H1 (cell line): Measurements from ENCODE around the gene GAS7. TPM values are rescaled to one million over a fixed set of nuclear protein-coding genes. Genes with fewer than 3 reads are reported as not detected.

Experiments used
- CTCF ChIA-PET: fragments of 300-600 bp; sonication (Branson Sonifier 250); formaldehyde crosslinking; loops from one replicate; lab custom pipeline; 2021; ENCODE audit not compliant: partially characterized antibody; lab: Charles Lee
- POLR2A ChIA-PET: fragments of 300-600 bp; sonication (Branson Sonifier 250); formaldehyde crosslinking; loops from one replicate; lab custom pipeline; 2021; ENCODE audit warnings: inconsistent platforms; ENCODE audit not compliant: partially characterized antibody; lab: Charles Lee
- DNase-seq, 2 experiments: peaks; one replicate each; pipeline versions ENCODE4 v3.0.0 to v3.0.0-alpha.2; 2010 to 2022; ENCODE audit warnings: low spot score in 2 of 2, low read depth in 1 of 2, mixed read lengths in 1 of 2
- FAIRE-seq: peaks from 2 replicates; lab custom pipeline; 2011; peaks lifted over from hg19 to GRCh38; lab: Jason Lieb, UNC
- H2AFZ ChIP-seq: 2 replicates; pipeline ENCODE4 v1.8.1; 2012; ENCODE audit warnings: low read length, inconsistent platforms
- H2AK5ac ChIP-seq: 2 replicates; pipeline ENCODE4 v1.6.1; 2013; ENCODE audit warnings: low read depth, low read length
- H2BK120ac ChIP-seq: replicated peaks from 2 replicates; pipeline ENCODE3; 2013; ENCODE audit warnings: low read depth, low read length, inconsistent platforms
- H2BK12ac ChIP-seq: 2 replicates; pipeline ENCODE4 v1.6.1; 2013; ENCODE audit warnings: low read depth, low read length
- H2BK15ac ChIP-seq: 2 replicates; pipeline ENCODE4 v1.6.1; 2013; ENCODE audit warnings: low read length
- H2BK20ac ChIP-seq: 2 replicates; pipeline ENCODE4 v1.6.1; 2013; ENCODE audit warnings: low read length
- H2BK5ac ChIP-seq: 2 replicates; pipeline ENCODE4 v1.6.1; 2013; ENCODE audit warnings: low read depth, low read length
- H3K14ac ChIP-seq: 2 replicates; pipeline ENCODE4 v1.6.1; 2013; ENCODE audit warnings: inconsistent platforms; ENCODE audit not compliant: insufficient read length
- H3K18ac ChIP-seq: 2 replicates; pipeline ENCODE4 v1.6.1; 2013; ENCODE audit warnings: low read length; ENCODE audit errors: extremely low read depth
- H3K23ac ChIP-seq: 2 replicates; pipeline ENCODE4 v1.6.1; 2013; ENCODE audit warnings: inconsistent platforms; ENCODE audit not compliant: insufficient read length
- H3K23me2 ChIP-seq: 2 replicates; pipeline ENCODE4 v1.6.1; 2013; ENCODE audit warnings: low read depth, low read length
- H3K27ac ChIP-seq: 2 replicates; pipeline ENCODE4 v1.6.1; 2011; ENCODE audit warnings: low read depth, low read length, inconsistent platforms
- H3K27me3 ChIP-seq, 4 experiments: replicated peaks in 1 of 4; 1 replicate in 1 of 4; 2 replicates in 3 of 4; pipeline versions ENCODE4 v1.6.1 to v1.8.1; 2011 to 2013; ENCODE audit warnings: low read length in 3 of 4, mild to moderate bottlenecking in 3 of 4, inconsistent platforms in 2 of 4, mixed read lengths in 2 of 4, moderate library complexity in 1 of 4; ENCODE audit not compliant: control insufficient read depth in 3 of 4, insufficient read depth in 3 of 4; ENCODE audit errors: extremely low read depth in 1 of 4
- H3K36me3 ChIP-seq, 4 experiments: 2 replicates each; pipeline versions ENCODE4 v1.6.1 to v1.8.1; 2011 to 2013; ENCODE audit warnings: mild to moderate bottlenecking in 4 of 4, low read length in 3 of 4, moderate library complexity in 2 of 4, control low read depth in 1 of 4, inconsistent platforms in 1 of 4; ENCODE audit not compliant: insufficient read depth in 4 of 4, control insufficient read depth in 2 of 4
- H3K4ac ChIP-seq: replicated peaks from 2 replicates; pipeline ENCODE3; 2013; ENCODE audit warnings: low read length, low read depth, mixed read lengths, inconsistent platforms; ENCODE audit not compliant: insufficient read length
- H3K4me1 ChIP-seq, 4 experiments: replicated peaks in 1 of 4; 1 replicate in 1 of 4; 2 replicates in 3 of 4; pipeline versions ENCODE4 v1.6.1 to v1.8.1; 2011 to 2013; ENCODE audit warnings: low read length in 3 of 4, inconsistent platforms in 2 of 4, mixed read lengths in 1 of 4; ENCODE audit not compliant: insufficient read depth in 4 of 4, control insufficient read depth in 3 of 4
- H3K4me2 ChIP-seq, 2 experiments: 2 replicates each; pipeline versions ENCODE4 v1.6.1 to v1.8.1; 2011 to 2013; ENCODE audit warnings: low read depth in 2 of 2, low read length in 2 of 2, control low read depth in 1 of 2, inconsistent platforms in 1 of 2, mild to moderate bottlenecking in 1 of 2; ENCODE audit not compliant: insufficient read depth in 1 of 2
- H3K4me3 ChIP-seq, 4 experiments: fragments of 200-600, 300-600 bp in 1 of 4; sonication (generic), shearing (Covaris generic), sonication (Bioruptor Twin) in 1 of 4; 2 replicates each; pipeline versions ENCODE4 v1.5.1 to v1.8.1; 2011 to 2016; ENCODE audit warnings: low read length in 4 of 4, low read depth in 3 of 4, control low read depth in 2 of 4, inconsistent platforms in 2 of 4, mild to moderate bottlenecking in 2 of 4, mixed read lengths in 1 of 4, moderate library complexity in 1 of 4; ENCODE audit not compliant: insufficient read depth in 2 of 4; ENCODE audit errors: extremely low read depth in 1 of 4
- H3K56ac ChIP-seq: replicated peaks from 2 replicates; pipeline ENCODE3; 2013; ENCODE audit warnings: low read depth, mild to moderate bottlenecking, mixed read lengths, low read length, inconsistent platforms; ENCODE audit not compliant: insufficient read length
- H3K79me1 ChIP-seq: 2 replicates; pipeline ENCODE4 v1.6.1; 2013; ENCODE audit warnings: low read depth, low read length, control low read depth
- H3K79me2 ChIP-seq, 2 experiments: 2 replicates each; pipeline versions ENCODE4 v1.6.1 to v1.8.1; 2012 to 2013; ENCODE audit warnings: low read length in 2 of 2, mild to moderate bottlenecking in 2 of 2, inconsistent platforms in 1 of 2; ENCODE audit not compliant: insufficient read depth in 2 of 2, control insufficient read depth in 1 of 2
- H3K9ac ChIP-seq, 4 experiments: replicated peaks in 1 of 4; 1 replicate in 1 of 4; 2 replicates in 3 of 4; pipeline versions ENCODE4 v1.6.1 to v1.8.1; 2011 to 2013; ENCODE audit warnings: low read depth in 3 of 4, low read length in 3 of 4, control low read depth in 2 of 4, mild to moderate bottlenecking in 2 of 4, moderate library complexity in 2 of 4, inconsistent platforms in 1 of 4; ENCODE audit errors: extremely low read depth in 1 of 4
- H3K9me3 ChIP-seq, 2 experiments: 2 replicates each; pipeline versions ENCODE4 v1.6.1 to v1.8.1; 2012 to 2013; ENCODE audit warnings: mild to moderate bottlenecking in 2 of 2, moderate library complexity in 2 of 2, control low read depth in 1 of 2, inconsistent platforms in 1 of 2, low read depth in 1 of 2, low read length in 1 of 2, mixed read lengths in 1 of 2; ENCODE audit not compliant: insufficient read depth in 2 of 2
- H4K20me1 ChIP-seq, 2 experiments: replicated peaks in 1 of 2; 2 replicates each; pipeline versions ENCODE3 to v1.8.1; 2011 to 2013; ENCODE audit warnings: inconsistent platforms in 2 of 2, low read length in 2 of 2, mild to moderate bottlenecking in 1 of 2; ENCODE audit not compliant: insufficient read depth in 2 of 2, control insufficient read depth in 1 of 2
- H4K5ac ChIP-seq: 2 replicates; pipeline ENCODE4 v1.6.1; 2013; ENCODE audit warnings: low read length, low read depth, mixed read lengths, inconsistent platforms; ENCODE audit not compliant: insufficient read length
- H4K8ac ChIP-seq: 2 replicates; pipeline ENCODE4 v1.8.0; 2013; ENCODE audit warnings: mild to moderate bottlenecking, moderate library complexity, low read length, inconsistent platforms; ENCODE audit not compliant: insufficient read depth; ENCODE audit errors: extremely low read depth
- H4K91ac ChIP-seq: replicated peaks from 2 replicates; pipeline ENCODE3; 2013; ENCODE audit warnings: low read length, mixed read lengths, inconsistent platforms; ENCODE audit not compliant: insufficient read length
- YY1 ChIP-seq: IDR thresholded peaks from 2 replicates; pipeline ENCODE4 v1.6.1; 2011; ENCODE audit warnings: low read depth, mild to moderate bottlenecking, low read length
- WGBS, 2 experiments: shearing (Covaris generic) in 1 of 2; methylation state at CpG; one replicate each; pipeline versions ENCODE4 v1.1.6 to v1.1.7; 2013 to 2015; ENCODE audit warnings: low lambda C conversion rate in 2 of 2, mixed read lengths in 2 of 2, inconsistent platforms in 1 of 2, low coverage in 1 of 2, missing lambda C conversion rate in 1 of 2; ENCODE audit not compliant: insufficient replicate concordance in 2 of 2, insufficient coverage in 1 of 2, insufficient read length in 1 of 2; ENCODE audit errors: extremely low coverage in 1 of 2, missing lambda C conversion rate in 1 of 2; 5-methylcytosine and 5-hydroxymethylcytosine counted together
- polyA plus RNA-seq, 7 experiments: library from polyadenylated mRNA; depleted of rRNA in 3 of 7; stranded (reverse) in 5 of 7; unstranded in 2 of 7; fragments of >200 nt in 5 of 7; fragments of 200-250 nt in 2 of 7; gene quantifications; 1 replicate in 5 of 7; 2 replicates in 1 of 7; 4 replicates in 1 of 7; pipeline versions ENCODE4 v1.2.1 to v1.2.3, GENCODE V29; 2011 to 2013; ENCODE audit warnings: missing spikeins in 2 of 7, mixed read lengths in 2 of 7
- total RNA-seq: library from RNA; stranded (reverse); fragmentation: NEBNext Ultra II Directional; extraction: Animal tissue kit (Norgen Biotek cat#: 25700); gene quantifications from 2 replicates; pipeline ENCODE4 v1.2.1, GENCODE V29; 2021

GAS7 gene
- total and polyA plus RNA-seq, 2 of the 8 experiments (the other 6 are each of a cell fraction or from before 2014, with no cell fraction given): 5.0 to 14.5 TPM

DNA sequence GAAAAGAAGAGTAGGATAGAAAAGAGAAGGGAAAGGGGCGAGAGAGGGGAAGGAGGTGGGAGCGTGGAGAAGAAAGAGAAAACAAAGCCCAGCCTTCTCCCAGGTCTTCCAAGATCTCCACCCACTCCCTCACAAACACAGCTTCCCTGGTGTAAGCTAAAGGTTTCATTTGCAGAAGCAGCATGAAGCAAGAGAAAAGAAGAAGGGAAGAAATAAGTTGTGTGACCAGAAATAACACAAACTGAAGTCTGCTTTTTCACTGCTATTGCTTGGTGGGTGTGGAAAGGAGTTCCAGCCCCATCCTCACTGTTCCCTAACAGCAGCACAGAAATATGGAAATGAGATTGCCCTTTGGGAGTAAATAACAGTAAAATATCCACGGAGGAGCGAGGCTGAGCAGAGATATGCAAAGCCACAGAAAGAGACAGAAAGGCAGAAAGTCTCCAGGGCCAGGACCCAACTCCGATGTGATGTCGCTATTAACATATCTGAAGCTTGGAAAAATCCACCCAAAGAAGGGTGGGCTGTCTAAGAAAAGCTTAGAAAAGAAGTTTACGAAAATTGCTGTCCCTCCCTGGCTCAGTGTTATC lies 10.3 kb upstream of the GAS7 start:
- Histone ChIP-seq H2BK15ac (peak overlapping the region; percentile 50; the same call in 1 of the 2 replicates), H3K79me2 (no peaks in the 10 kb centered on the region), H3K4me1 (peaks cover 5 to 16% (median 11%) of the 10 kb centered on the region in 4 experiments), H3K56ac (no peak overlapping the region), H2BK12ac (peak overlapping the region; percentile 27), H3K4me3 (no peak overlapping the region), H4K20me1 (no peaks in the 10 kb centered on the region), H3K79me1 (no peaks in the 10 kb centered on the region), H3K27ac (no peak overlapping the region), H2AFZ (peak overlapping the region; percentile 52; the same call in 1 of the 2 replicates), H3K36me3 (peaks cover 0 to 2% (median 0%) of the 10 kb centered on the region in 4 experiments; a peak in 1 of 8 replicates), H2BK5ac (peak overlapping the region; percentile 52; the same call in 1 of the 2 replicates), H3K9ac (no peak overlapping the region), H3K23me2 (no peaks in the 10 kb centered on the region), H3K23ac (no peak overlapping the region), H2BK20ac (peak overlapping the region; percentile 15; the same call in 1 of the 2 replicates), H3K27me3 (no peaks in the 10 kb centered on the region), H3K14ac (no peak overlapping the region), H3K4me2 (no peak overlapping the region; a peak in 1 of 4 replicates), H4K8ac (no peak overlapping the region), H4K91ac (peak overlapping the region; percentile 30), H2BK120ac (no peak overlapping the region), H2AK5ac (peak overlapping the region; percentile 93; the same call in 1 of the 2 replicates), H3K18ac (peak overlapping the region; percentile 78), H4K5ac (no peak overlapping the region), H3K9me3 (peaks cover 7 to 16% of the 10 kb centered on the region in 2 experiments), H3K4ac (no peak overlapping the region)
- FAIRE-seq: no peak
- no peak for TF ChIP-seq YY1
- WGBS, 2 experiments: 78 to 100% methylated on average over 2 to 7 of the region's 7 CpGs
- no peak for DNase-seq
- ChIA-PET POLR2A (no interaction called here), CTCF (interaction anchor here (0.9 to 1.8 kb wide), 2 partner anchors 18 to 225 kb away, joined by 4 read pairs; no protein-coding TSS in a partner anchor)
